ENCODE measurements around the gene IPO8. TPM values are rescaled to one million over a fixed set of nuclear protein-coding genes. Genes with fewer than 3 reads are reported as not detected.

Gene IPO8
- total RNA-seq, 2 donors from 2014 or later: 39.4 to 80.0 TPM

DNA sequence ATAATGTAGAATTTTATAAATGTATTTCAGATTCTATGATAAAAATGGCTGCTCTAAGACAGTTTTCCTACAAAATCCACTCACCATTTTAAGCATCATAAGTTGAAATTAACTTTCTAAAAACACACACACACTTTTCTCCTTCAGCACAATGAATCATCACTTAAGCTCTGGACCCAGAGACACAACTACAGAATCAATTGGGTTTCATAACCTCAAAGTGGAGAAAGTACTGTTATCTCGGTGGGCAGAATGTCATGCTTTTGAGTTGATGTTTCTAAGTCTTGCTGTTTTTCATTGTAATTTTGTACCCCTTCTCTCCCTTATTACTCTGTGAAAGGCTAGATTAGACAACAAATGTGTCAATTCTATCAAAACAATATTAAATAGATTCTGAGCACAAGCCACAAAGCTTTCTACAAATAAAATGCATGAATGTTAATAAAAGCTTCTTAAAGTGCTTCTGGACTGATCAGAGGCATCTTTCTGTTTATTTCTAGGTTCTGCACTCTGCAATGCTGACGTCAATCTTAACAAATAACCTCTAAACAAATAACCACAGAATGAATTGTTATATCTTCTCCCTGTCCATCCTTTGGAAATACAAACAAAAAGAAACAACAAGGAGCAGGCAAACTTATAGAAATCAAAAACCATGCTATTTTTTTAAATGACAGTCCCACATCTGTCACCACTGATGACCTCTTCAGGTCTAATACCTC, 8.2 kb downstream of the IPO8 start:
- no peak overlapping the region for H3K4me3 ChIP-seq (ENCODE audit: low read length)
- no peaks in the 10 kb centered on the region for H3K9me3 Mint-ChIP-seq
- DNase-seq: no peak
- 86 to 100% methylated on average over 1 to 2 of the region's 2 CpGs for WGBS, 2 experiments (ENCODE audit: insufficient coverage in 1 of 2, insufficient read length in 1 of 2)
- no peaks in the 10 kb centered on the region for H3K27me3 Mint-ChIP-seq (ENCODE audit: insufficient read depth)
- H3K27ac ChIP-seq (ENCODE audit: low read depth, low read length): no peak overlapping the region
- H3K9me3 ChIP-seq (ENCODE audit: control insufficient read depth, low read length): no peaks in the 10 kb centered on the region
- H3K27ac Mint-ChIP-seq: no peak overlapping the region
- peaks cover 12% of the 10 kb centered on the region for H3K36me3 ChIP-seq (ENCODE audit: control insufficient read depth, insufficient read depth, low read length)
- H3K4me3 Mint-ChIP-seq: no peak overlapping the region
- peaks cover 13% of the 10 kb centered on the region for H3K36me3 Mint-ChIP-seq (ENCODE audit: low read depth)
- no peak overlapping the region for H3K9ac ChIP-seq (ENCODE audit: extremely low read depth, low read length, poor library complexity, severe bottlenecking)
- H3K4me1 Mint-ChIP-seq: no peaks in the 10 kb centered on the region
- no peaks in the 10 kb centered on the region for H3K27me3 ChIP-seq (ENCODE audit: control insufficient read depth, insufficient read depth, low read length, poor library complexity, severe bottlenecking)
- no peaks in the 10 kb centered on the region for H3K4me1 ChIP-seq (ENCODE audit: control insufficient read depth, insufficient read depth, low read length)
- TF ChIP-seq, protein P1, sequence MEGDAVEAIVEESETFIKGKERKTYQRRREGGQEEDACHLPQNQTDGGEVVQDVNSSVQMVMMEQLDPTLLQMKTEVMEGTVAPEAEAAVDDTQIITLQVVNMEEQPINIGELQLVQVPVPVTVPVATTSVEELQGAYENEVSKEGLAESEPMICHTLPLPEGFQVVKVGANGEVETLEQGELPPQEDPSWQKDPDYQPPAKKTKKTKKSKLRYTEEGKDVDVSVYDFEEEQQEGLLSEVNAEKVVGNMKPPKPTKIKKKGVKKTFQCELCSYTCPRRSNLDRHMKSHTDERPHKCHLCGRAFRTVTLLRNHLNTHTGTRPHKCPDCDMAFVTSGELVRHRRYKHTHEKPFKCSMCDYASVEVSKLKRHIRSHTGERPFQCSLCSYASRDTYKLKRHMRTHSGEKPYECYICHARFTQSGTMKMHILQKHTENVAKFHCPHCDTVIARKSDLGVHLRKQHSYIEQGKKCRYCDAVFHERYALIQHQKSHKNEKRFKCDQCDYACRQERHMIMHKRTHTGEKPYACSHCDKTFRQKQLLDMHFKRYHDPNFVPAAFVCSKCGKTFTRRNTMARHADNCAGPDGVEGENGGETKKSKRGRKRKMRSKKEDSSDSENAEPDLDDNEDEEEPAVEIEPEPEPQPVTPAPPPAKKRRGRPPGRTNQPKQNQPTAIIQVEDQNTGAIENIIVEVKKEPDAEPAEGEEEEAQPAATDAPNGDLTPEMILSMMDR (conservative IDR thresholded peaks at IDR 0.05): no peak

DNA sequence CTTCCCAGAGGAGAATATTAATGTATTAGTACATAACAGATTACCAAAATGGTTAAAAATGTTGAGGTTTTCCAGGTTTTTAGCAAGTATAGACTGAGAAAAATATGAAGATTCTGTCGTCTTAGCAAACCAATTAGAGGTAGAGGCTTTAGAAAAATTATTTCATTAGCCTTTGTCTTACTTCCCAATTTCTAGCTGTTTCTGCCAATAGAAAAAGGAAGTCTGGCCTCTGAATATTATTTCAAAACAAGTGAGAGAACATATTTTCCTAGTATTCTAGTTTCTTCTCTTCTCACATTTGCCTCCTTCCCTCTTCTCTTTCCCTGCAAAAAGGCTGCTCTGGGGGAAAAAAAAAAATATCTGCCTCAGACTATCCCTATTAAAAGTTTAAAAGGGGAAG, 16.4 kb downstream of the IPO8 start:
- no peak overlapping the region for H3K4me3 Mint-ChIP-seq
- H3K9me3 Mint-ChIP-seq: no peaks in the 10 kb centered on the region
- H3K4me1 Mint-ChIP-seq: no peaks in the 10 kb centered on the region
- no peak overlapping the region for H3K9ac ChIP-seq (ENCODE audit: extremely low read depth, low read length, poor library complexity, severe bottlenecking)
- no peak for DNase-seq
- peaks cover 36% of the 10 kb centered on the region for H3K36me3 ChIP-seq (ENCODE audit: control insufficient read depth, insufficient read depth, low read length)
- TF ChIP-seq, protein P1 (conservative IDR thresholded peaks at IDR 0.05): no peak
- H3K27ac Mint-ChIP-seq: no peak overlapping the region
- no peaks in the 10 kb centered on the region for H3K4me1 ChIP-seq (ENCODE audit: control insufficient read depth, insufficient read depth, low read length)
- no peak overlapping the region for H3K27ac ChIP-seq (ENCODE audit: low read depth, low read length)
- 95 to 100% methylated on average over 1 of the region's 1 CpG for WGBS, 2 experiments (ENCODE audit: insufficient coverage in 1 of 2, insufficient read length in 1 of 2)
- no peaks in the 10 kb centered on the region for H3K27me3 ChIP-seq (ENCODE audit: control insufficient read depth, insufficient read depth, low read length, poor library complexity, severe bottlenecking)
- H3K9me3 ChIP-seq (ENCODE audit: control insufficient read depth, low read length): no peaks in the 10 kb centered on the region
- H3K36me3 Mint-ChIP-seq (ENCODE audit: low read depth): peaks cover 51% of the 10 kb centered on the region
- H3K27me3 Mint-ChIP-seq (ENCODE audit: insufficient read depth): no peaks in the 10 kb centered on the region
- H3K4me3 ChIP-seq (ENCODE audit: low read length): no peak overlapping the region

DNA sequence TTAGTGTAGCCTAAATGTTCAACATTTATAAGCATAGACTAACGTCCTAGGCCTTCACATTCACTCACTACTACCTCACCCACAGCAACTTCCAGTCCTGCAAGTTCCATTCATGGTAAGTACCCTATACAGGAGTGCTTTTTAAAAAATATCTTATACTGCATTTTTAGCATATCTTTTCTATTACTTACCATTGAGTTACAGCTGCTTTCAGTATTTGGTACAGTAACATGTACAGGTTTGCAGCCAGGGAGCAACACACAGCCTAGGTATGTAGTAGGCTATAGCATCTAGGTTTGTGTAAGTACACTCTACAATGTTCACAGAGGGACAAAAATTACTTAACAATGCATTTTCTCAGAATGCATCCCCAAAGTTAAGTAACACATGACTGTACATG, 17.4 kb downstream of the IPO8 start:
- Mint-ChIP-seq H3K27ac (no peak overlapping the region), H3K36me3 (ENCODE audit: low read depth) (peaks cover 51% of the 10 kb centered on the region), H3K4me1 (no peaks in the 10 kb centered on the region), H3K9me3 (no peaks in the 10 kb centered on the region), H3K4me3 (no peak overlapping the region), H3K27me3 (ENCODE audit: insufficient read depth) (no peaks in the 10 kb centered on the region)
- Histone ChIP-seq H3K9ac (ENCODE audit: extremely low read depth, low read length, poor library complexity, severe bottlenecking) (no peak overlapping the region), H3K27me3 (ENCODE audit: control insufficient read depth, insufficient read depth, low read length, poor library complexity, severe bottlenecking) (no peaks in the 10 kb centered on the region), H3K4me3 (ENCODE audit: low read length) (no peak overlapping the region), H3K36me3 (ENCODE audit: control insufficient read depth, insufficient read depth, low read length) (peaks cover 39% of the 10 kb centered on the region), H3K27ac (ENCODE audit: low read depth, low read length) (no peak overlapping the region), H3K4me1 (ENCODE audit: control insufficient read depth, insufficient read depth, low read length) (no peaks in the 10 kb centered on the region), H3K9me3 (ENCODE audit: control insufficient read depth, low read length) (no peaks in the 10 kb centered on the region)
- 92% methylated on average over 1 of the region's 1 CpG; no CpG with 5 or more reads in 1 of the 2 experiments for WGBS, 2 experiments (ENCODE audit: insufficient coverage in 1 of 2, insufficient read length in 1 of 2)
- TF ChIP-seq, protein P1 (conservative IDR thresholded peaks at IDR 0.05): no peak
- DNase-seq: no peak

All from endodermal cell (in vitro differentiated cells).